ENCODE results near the gene STIM1.
"Not testable (repeated sequence)": the region's sequence is repeated elsewhere in the genome, so short reads cannot be mapped to it uniquely, and the experiment has no call there.

STIM1 gene

DNA sequence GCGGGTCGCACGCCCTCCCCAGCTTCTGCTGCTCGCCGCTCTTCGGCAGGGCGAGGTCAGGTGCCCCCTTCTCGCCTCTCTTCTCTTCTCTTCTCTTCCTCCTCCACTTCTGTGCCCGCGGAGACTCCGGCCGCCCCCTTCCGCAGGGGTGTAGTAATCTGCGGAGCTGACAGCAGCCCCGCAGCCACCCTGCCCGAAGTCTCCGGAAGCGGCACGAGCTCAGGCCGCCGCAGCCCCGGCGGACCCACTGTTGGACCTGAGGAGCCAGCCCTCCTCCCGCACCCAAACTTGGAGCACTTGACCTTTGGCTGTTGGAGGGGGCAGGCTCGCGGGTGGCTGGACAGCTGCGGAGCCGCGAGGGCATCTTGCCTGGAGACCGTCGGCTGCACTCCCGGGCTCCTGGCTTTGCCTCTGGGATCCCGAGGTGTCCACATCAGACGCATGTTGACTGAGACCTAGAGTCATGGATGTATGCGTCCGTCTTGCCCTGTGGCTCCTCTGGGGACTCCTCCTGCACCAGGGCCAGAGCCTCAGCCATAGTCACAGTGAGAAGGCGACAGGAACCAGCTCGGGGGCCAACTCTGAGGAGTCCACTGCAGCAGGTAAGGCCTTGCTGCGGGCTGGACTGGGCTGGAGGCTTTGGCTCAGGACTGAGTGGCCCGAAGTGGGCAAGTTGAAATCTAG is 486 bp downstream of the STIM1 start:
- Histone ChIP-seq H3K27ac (peak overlapping the region; percentile 96 to 98), H3K4me3 (peak overlapping the region; percentile 92)
- DNase-seq (ENCODE audit: low spot score): peak; percentile 87
- TF ChIP-seq, protein P1, sequence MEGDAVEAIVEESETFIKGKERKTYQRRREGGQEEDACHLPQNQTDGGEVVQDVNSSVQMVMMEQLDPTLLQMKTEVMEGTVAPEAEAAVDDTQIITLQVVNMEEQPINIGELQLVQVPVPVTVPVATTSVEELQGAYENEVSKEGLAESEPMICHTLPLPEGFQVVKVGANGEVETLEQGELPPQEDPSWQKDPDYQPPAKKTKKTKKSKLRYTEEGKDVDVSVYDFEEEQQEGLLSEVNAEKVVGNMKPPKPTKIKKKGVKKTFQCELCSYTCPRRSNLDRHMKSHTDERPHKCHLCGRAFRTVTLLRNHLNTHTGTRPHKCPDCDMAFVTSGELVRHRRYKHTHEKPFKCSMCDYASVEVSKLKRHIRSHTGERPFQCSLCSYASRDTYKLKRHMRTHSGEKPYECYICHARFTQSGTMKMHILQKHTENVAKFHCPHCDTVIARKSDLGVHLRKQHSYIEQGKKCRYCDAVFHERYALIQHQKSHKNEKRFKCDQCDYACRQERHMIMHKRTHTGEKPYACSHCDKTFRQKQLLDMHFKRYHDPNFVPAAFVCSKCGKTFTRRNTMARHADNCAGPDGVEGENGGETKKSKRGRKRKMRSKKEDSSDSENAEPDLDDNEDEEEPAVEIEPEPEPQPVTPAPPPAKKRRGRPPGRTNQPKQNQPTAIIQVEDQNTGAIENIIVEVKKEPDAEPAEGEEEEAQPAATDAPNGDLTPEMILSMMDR (IDR thresholded peaks at IDR 0.05): no peak

DNA sequence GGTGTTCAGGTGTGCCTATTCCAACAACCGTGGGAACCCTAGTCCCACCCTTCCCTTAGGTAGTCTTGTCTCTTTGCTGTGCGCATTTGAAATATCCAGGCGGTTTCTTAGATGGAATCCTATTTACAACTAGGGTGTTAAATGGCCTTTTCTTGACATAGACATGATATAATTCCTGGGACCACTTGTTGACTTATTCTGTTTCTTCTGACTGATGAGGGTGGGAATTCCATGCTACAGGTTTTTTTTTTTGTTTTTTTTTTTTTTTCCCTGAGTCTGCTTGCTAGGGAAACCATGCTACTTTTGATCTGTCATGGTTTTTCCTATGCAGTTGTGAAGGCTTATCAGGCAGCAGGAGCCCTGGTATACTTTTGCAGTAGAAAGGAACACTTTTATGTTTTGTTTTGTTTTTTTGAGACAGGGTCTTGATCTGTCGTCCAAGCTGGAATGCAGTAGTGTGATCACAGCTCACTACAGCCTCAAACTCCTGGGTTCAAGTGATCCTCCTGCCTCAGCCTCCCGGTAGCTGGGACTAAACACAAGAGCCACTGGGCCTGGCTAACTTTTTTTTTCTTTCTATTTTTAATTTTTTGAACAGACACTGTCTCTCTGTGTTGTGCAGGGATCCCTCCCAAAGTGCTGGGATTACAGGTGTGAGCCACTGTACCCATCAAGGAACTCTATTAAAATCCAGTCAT is 1.5 kb downstream of the STIM1 start:
- H3K27ac ChIP-seq: peak overlapping the region in 1 of 2 donors; percentile 98

GRCh38 chr11:3857628-3858027 is 2.2 kb downstream of the STIM1 start:
- TF ChIP-seq, protein P1 (IDR thresholded peaks at IDR 0.05): no peak
- no peak for DNase-seq (ENCODE audit: low spot score)
- Histone ChIP-seq H3K4me3 (peak overlapping the region; percentile 92), H3K27ac (no peak overlapping the region)

More for the DNA sequence above, 1.5 kb downstream of the STIM1 start:
- TF ChIP-seq, protein P1 (IDR thresholded peaks at IDR 0.05): no peak
- H3K4me3 ChIP-seq: peak overlapping the region; percentile 92
- DNase-seq (ENCODE audit: low spot score): no peak

DNA sequence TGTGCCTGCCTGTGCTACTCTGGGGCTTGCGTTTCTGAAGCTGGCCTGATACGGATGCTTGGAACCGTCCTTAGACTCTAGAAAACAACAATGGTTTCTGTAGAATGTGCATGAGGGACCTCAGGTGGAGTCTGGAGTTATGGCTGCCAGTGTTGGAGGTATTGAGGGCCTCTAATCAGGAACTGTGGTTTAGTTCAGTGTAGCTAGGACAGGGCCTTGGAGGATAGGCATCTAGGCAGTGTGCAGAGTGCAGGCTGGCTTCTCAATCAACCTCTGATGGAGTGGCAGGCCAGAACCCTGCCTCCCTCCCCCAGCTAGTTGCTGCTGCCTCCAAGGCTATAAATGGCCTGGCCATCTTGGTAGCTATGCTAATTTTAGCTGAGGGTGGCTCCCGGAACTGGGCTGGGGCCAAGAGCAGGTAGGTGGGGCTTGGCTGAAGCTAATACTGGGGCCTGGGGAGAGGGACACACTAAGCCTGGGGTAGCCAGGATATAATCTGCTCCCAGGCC is 4.0 kb downstream of the STIM1 start:
- no peak for DNase-seq (ENCODE audit: low spot score)
- Histone ChIP-seq H3K27ac (peak overlapping the region; percentile 16 to 69), H3K4me3 (peak overlapping the region; percentile 55)
- TF ChIP-seq, protein P1 (IDR thresholded peaks at IDR 0.05): no peak

DNA sequence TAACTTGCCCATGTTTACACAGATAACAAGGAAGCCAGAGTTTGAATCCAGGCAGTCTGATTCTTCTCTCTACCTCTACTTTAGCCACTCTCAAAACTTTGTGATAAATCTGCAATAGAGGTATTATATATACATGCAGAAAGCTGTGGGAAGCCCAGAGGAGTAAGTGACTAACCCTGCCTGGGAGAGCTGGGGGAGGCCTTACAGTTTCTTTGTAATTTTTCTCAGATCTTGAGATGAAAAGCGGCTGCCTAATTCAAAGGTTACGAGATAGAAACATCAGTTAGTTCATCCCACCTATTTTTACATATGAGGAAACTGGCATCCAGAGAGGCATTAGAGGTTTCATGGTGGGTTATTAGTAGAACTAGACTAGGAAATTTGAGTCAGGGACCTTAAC is 4.9 kb downstream of the STIM1 start:
- TF ChIP-seq, protein P1 (IDR thresholded peaks at IDR 0.05): no peak
- no peak overlapping the region for H3K27ac ChIP-seq
- no peak for DNase-seq (ENCODE audit: low spot score)
- no peak overlapping the region for H3K4me3 ChIP-seq

GRCh38 chr11:3860898-3861393 is 5.5 kb downstream of the STIM1 start:
- not testable (repeated sequence) for DNase-seq (ENCODE audit: low spot score); H3K27ac ChIP-seq

DNA sequence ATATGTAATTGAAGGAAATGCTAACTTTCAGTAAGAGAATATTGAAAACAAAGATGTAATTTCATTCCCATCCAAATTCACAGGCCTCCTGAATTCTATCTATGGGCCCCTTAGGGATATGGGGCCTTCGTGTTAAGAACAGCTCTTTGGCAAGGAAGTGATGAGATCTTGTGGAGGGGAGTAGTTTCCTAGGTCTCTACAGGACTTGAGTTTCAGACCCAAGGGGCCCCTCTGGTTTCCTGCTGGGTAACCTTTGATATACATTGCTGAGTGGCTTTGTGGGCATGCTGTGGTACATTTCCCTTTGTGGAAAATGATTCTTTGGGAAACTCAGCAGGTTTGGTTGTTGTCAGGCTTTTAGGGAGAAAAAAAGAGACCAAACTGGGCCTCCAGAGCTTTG is 6.2 kb downstream of the STIM1 start:
- TF ChIP-seq, protein P1 (IDR thresholded peaks at IDR 0.05): no peak
- no peak overlapping the region for H3K4me3 ChIP-seq
- no peak for DNase-seq (ENCODE audit: low spot score)
- no peak overlapping the region for H3K27ac ChIP-seq

More at GRCh38 chr11:3860898-3861393, 5.5 kb downstream of the STIM1 start:
- not testable (repeated sequence) for H3K4me3 ChIP-seq

Data from coronary artery (tissue), 2 donors.